GM10266 (cell line): ENCODE data around the gene ZMAT5.

Experiments
- DNase-seq: peaks from one replicate; pipeline ENCODE4 v3.0.0; 2012; ENCODE audit errors: extremely low spot score
- CTCF ChIP-seq: IDR thresholded peaks from 2 replicates; pipeline ENCODE4 v1.5.1; 2012; ENCODE audit warnings: mild to moderate bottlenecking, low read depth; ENCODE audit not compliant: control insufficient read depth, insufficient read depth; ENCODE audit errors: missing control alignments

Gene ZMAT5

DNA sequence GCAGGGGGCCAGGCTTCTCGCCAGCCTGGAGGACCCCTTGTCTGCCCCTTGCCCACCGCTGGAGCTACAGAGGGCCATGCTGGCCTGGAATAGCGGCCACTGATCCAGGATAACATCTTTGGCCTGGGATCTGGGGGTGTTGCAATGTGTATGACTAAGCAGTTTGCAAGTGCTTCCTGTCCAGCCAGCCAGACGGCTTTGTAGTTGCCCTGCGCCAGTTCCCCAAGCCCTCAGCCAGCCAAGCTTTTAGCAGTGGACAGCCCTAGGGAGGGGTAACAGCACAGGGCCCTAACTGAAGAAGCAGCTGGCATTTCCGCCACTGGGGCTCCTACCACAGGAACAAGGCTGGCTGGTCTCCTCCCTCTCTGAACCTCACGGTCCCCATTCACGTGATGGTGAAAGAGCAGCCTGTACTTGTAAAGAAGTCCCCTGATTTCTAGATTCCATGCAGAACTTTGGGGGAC lies 32.4 kb upstream of the ZMAT5 start:
- TF ChIP-seq CTCF: no peak
- no peak for DNase-seq

DNA sequence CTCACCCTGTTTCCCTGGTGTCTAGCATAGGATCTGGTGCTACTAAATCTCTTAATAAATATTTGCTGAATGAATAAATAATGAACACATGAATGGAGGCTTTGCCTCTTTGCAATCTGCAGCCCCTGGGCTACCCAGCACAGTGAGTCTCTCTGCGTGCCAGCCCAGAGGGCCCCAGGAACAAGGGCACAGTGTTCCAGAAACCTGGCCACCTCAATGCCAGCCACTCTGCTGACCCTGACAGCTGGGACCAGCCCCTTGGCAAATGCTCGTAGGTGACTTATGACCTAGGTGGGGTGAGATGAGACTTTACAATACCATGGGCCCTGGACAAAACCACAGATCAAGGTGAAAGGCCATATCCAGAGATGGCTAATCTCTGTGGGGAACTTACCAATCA lies 32.0 kb upstream of the ZMAT5 start:
- no peak for DNase-seq
- no peak for TF ChIP-seq CTCF

DNA sequence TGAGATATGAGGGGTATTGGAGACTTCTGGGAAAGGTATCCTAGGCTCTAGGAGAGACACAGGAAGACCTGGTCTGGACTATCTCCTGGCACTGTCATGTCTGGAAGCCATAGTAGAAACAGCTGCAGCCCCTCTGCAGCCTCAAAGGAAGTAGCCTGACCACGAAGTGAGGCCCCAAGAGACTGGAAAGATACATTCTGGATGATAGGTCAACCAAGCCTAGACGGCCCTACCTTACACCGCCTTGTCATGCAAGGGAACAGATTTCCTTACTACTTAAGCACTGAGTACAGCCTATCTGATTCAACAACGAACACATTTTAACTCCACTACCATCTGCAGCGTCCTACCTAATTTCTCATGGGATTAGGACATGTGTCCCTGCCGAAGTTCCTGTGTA lies 31.5 kb upstream of the ZMAT5 start:
- TF ChIP-seq CTCF: no peak
- peak; percentile 32 for DNase-seq

- TF ChIP-seq CTCF: no peak
- DNase-seq: peak; percentile 55
Observed at GRCh38 chr22:29797351-29797750, 30.5 kb upstream of the ZMAT5 start.

GRCh38 chr22:29795663-29796062 lies 28.9 kb upstream of the ZMAT5 start:
- no peak for TF ChIP-seq CTCF
- DNase-seq: no peak

GRCh38 chr22:29793396-29793795 lies 26.6 kb upstream of the ZMAT5 start:
- no peak for DNase-seq
- no peak for TF ChIP-seq CTCF

- no peak for TF ChIP-seq CTCF
- no peak for DNase-seq
Observed at GRCh38 chr22:29790061-29790460, 23.3 kb upstream of the ZMAT5 start.
